SIG-M5 treated with dmso at 0.1 percent for 504 hours (cell line): ENCODE data around the gene GRIK1.

Experiments
- DNase-seq: peaks from one replicate; lab custom pipeline; 2025; ENCODE audit not compliant: unreplicated experiment; lab: John Stamatoyannopoulos, UW

GRIK1 gene

GRCh38 chr21:29496337-29496736, 443.5 kb downstream of the GRIK1 start:
- no peak for DNase-seq

GRCh38 chr21:29490016-29490415, 449.8 kb downstream of the GRIK1 start:
- no peak for DNase-seq

GRCh38 chr21:29487154-29487553, 452.6 kb downstream of the GRIK1 start:
- no peak for DNase-seq
